Spleen (tissue), 7 donors: Measurements from ENCODE around the gene DAAM2.

Source experiments
- POLR2A ChIP-seq, 3 donors: fragments of 450-650 bp; IDR thresholded peaks; one replicate each; pipeline ENCODE4 v1.5.1; 2017; ENCODE audit warnings: antibody characterized with exemption in 3 of 3, mild to moderate bottlenecking in 1 of 3
- POLR2AphosphoS5 ChIP-seq, 3 donors: sonication (generic); formaldehyde crosslinking; IDR thresholded peaks; one replicate each; pipeline ENCODE4 v1.5.1; 2017; ENCODE audit warnings: antibody characterized with exemption in 3 of 3
- TF ChIP-seq, protein P1 (sequence below), 11 experiments: fragments of 200-600 bp in 7 of 11; fragments of 450-650 bp in 4 of 11; sonication (generic) in 4 of 11; IDR thresholded peaks in 8 of 11; conservative IDR thresholded peaks in 3 of 11; 1 replicate in 7 of 11; 2 replicates in 4 of 11; pipeline versions ENCODE4 v1.4.0 to v1.8.0; 2016 to 2021; ENCODE audit warnings: antibody characterized with exemption in 11 of 11, inconsistent platforms in 4 of 11, mild to moderate bottlenecking in 1 of 11
- donor health status: DM: no; HTN: no; CAD: no; lungs with moderate emphysema.
- donor health status: DM: no; HTN: no; CAD: no.
- donor health status: DM: no; HTN: no; CAD: no.

DNA sequence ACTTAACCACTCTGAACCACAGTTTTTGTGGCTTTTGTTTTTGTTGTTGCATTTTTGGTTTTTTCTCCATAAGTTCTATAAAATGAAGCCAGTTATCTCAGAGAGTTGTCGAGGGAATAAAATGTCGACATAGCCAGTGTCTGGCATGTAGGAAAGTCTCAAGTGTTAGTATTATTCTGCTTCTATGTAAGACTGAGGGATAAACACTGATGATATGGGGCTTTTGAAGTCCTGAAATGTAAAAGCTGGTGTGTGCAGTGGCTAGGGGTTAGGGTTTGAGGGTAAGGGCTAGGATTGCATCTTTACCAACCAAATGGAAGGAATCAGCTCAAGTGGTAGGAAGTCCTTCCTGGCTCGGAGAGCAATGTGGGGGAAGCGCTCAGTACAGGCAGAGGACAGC, 59.2 kb downstream of the DAAM2 start:
- TF ChIP-seq POLR2AphosphoS5 (IDR thresholded peaks at IDR 0.05), result peak in 1 of 3 donors; percentile 30
- TF ChIP-seq, protein P1, sequence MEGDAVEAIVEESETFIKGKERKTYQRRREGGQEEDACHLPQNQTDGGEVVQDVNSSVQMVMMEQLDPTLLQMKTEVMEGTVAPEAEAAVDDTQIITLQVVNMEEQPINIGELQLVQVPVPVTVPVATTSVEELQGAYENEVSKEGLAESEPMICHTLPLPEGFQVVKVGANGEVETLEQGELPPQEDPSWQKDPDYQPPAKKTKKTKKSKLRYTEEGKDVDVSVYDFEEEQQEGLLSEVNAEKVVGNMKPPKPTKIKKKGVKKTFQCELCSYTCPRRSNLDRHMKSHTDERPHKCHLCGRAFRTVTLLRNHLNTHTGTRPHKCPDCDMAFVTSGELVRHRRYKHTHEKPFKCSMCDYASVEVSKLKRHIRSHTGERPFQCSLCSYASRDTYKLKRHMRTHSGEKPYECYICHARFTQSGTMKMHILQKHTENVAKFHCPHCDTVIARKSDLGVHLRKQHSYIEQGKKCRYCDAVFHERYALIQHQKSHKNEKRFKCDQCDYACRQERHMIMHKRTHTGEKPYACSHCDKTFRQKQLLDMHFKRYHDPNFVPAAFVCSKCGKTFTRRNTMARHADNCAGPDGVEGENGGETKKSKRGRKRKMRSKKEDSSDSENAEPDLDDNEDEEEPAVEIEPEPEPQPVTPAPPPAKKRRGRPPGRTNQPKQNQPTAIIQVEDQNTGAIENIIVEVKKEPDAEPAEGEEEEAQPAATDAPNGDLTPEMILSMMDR (IDR thresholded peaks at IDR 0.05 in 8 of 11, conservative IDR thresholded peaks at IDR 0.05 in 3 of 11), result no peak
- no peak for TF ChIP-seq POLR2A (IDR thresholded peaks at IDR 0.05)
